RPMI8226 (cell line): ENCODE measurements around the gene MYCBP.

Source experiments
- DNase-seq: peaks from one replicate; pipeline ENCODE4 v3.0.0-alpha.2; 2015

Gene MYCBP

GRCh38 chr1:38819040-38819439 is 54.1 kb downstream of the MYCBP start:
- DNase-seq, result no peak

GRCh38 chr1:38818175-38818976 is 54.8 kb downstream of the MYCBP start:
- DNase-seq, result no peak

- DNase-seq, result no peak
Observed at GRCh38 chr1:38817267-38818174, 55.6 kb downstream of the MYCBP start.

- DNase-seq, result peak; percentile 25
Observed at GRCh38 chr1:38815903-38816627, 57.1 kb downstream of the MYCBP start.

- no peak for DNase-seq
Observed at GRCh38 chr1:38814984-38815464, 58.1 kb downstream of the MYCBP start.

GRCh38 chr1:38814444-38814983 is 58.6 kb downstream of the MYCBP start:
- DNase-seq, result no peak

GRCh38 chr1:38812981-38813380 is 60.2 kb downstream of the MYCBP start:
- no peak for DNase-seq
